HG02970 (cell line): Measurements from ENCODE around the gene ASIC3.
A peak's percentile ranks its signal among the peaks of the same experiment; 100 is the strongest.

ENCODE experiments used
- ATAC-seq: cut with Tn5 transposase; IDR thresholded peaks from one replicate; pipeline ENCODE4 v1.9.1; 2021; ENCODE audit warnings: mild to moderate bottlenecking, moderate library complexity, moderate number of reproducible peaks; ENCODE audit not compliant: unreplicated experiment, low FRiP score

ASIC3 gene

GRCh38 chr7:151082141-151083070 lies 34.1 kb downstream of the ASIC3 start:
- ATAC-seq = no peak

DNA sequence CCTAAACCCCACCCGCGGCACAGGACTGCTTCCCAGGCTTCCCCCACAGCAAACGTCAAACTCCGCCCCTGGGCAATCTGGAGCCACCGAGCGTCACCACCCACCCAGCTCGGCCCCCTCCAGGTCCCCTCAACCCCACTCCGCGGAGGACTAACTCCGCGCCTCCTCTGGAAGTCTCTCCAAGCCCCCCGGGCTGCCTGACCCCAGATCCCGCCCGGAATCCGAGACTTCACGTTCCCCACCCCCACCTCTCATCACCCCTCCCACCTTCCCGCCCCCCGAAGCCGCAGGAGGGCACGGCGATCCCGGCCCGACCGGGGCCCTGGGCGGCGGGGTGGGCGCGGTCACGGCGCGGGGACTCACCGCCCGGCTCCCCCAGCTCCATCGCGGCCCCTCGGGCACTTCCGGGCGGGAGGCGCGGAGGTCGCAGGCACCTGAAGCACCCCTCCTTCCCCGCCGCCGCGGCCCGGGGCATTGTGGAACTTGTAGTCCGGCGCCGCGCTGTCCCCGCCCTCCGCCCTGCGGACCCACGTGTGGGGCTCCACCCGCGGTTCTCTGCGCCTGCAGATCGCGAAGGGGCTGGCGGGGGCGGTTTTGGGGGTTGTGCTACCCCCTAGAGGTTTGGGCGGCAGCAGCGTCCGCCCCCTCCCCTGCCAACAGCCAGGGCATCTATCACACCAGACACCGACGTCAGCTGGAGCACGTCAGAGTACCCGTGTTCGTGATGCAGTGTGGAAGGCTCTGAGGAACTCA lies 34.9 kb downstream of the ASIC3 start, which contains the start of gene TMUB1:
TMUB1 (minus strand) TSS at position 423 of the 753 bp plus-strand sequence. CDS start 930 bp downstream, outside the sequence.
- ATAC-seq = peak; percentile 39

- ATAC-seq = no peak
Observed at GRCh38 chr7:151083824-151084160, 35.5 kb downstream of the ASIC3 start.

DNA sequence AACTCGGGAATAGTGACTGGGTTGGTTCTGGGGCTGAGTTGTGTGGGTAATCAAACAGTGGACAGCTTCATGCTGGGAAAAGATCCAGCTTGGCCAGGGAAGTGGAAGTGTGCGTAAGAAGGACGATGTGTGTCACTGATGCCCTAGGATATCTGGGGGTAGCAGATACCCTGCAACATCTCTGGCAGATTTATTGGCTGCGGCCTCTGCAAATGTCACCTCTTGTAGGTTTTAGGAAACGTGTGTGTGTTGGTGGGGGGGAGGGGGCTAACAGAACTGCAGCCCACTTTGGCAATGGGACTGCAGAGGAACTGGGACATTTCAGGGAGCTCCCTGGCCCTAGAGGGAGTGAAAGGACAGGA lies 37.0 kb downstream of the ASIC3 start:
- no peak for ATAC-seq

- ATAC-seq = peak; percentile 30
Observed at GRCh38 chr7:151085691-151086620, 37.6 kb downstream of the ASIC3 start, which contains the start of gene AGAP3. Gene AGAP3, plus strand, starts transcription at chr7:151086475. Its CDS starts 267 bp downstream, at chr7:151086742.

GRCh38 chr7:151086802-151087244 lies 38.5 kb downstream of the ASIC3 start:
- ATAC-seq = no peak

DNA sequence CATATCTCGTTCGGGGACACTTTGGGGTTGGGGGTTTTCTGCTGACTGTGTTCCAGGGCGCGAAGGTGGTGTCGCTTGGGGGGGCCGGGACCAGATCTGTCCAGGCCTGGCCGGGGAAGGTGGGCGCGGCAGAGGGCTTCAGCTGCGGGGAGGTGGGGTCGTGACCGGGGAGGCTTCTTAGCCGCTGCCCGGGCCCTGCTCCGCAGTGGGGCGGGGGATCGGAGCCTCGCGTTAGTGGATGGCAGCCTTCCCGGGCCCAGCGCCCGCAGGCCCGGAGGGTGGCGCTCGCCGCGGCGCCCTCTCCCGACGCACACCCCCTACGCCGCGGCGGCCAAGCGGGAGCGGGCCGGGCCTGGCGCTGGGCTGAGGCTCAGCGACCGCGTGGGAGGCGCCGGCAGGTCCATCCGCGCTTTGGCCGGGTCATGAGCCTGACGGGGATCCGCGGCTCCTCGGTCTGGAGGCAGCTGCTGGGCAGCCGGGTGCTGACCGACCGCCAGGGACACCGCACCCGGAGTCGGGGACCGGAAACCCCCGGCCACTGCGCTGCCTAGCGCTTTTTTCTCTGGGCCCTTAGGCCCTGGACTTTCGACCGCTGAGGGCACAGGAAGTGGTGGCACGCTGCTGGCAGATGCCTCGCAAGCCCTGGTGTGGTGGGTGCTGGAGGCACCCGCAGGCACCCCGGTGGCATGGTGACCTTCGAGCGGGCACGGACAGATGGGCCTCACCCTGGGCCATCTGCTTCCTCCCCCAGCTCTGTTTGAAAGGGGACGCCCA lies 39.1 kb downstream of the ASIC3 start:
- ATAC-seq = no peak

DNA sequence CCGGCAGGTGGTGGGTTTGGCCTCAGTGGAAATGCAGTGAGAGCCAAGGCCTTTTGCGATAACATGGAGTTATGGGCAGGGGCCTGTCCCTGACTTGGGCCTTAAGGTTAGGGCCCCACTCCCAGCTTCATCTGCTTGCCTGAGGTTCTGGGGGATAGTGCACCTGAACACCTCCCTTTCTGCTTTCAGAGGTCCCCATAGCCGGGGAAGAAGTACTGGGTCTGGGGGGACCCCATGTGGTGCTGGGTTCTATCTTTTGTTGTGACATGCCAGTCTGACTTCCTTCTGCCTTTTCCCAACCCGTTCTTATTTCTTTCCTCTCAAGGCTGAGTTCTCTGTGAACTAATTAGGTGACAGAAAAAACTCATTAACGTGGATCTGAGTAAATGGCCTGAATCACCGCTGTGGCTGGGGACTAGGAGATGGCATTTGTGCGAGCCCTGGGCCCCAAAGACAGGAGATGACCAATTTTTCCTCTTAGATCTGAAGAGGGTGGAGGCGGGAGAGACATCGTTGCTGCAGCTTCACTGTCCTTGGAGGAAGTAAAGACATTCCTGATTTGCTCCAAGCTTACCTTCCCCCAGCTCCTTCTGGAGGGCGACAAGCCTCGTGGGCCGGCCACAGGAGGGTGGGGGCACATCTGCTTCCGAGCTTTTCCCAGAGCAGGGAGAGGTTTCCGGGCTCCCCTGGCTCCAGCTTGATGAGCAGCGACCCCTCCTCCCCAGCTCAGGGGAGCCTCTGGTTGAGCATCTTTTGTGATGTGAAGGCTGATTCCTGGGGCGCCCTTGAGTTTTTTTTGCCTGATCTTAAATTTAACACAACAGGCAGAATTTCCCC lies 39.9 kb downstream of the ASIC3 start:
- ATAC-seq = no peak

DNA sequence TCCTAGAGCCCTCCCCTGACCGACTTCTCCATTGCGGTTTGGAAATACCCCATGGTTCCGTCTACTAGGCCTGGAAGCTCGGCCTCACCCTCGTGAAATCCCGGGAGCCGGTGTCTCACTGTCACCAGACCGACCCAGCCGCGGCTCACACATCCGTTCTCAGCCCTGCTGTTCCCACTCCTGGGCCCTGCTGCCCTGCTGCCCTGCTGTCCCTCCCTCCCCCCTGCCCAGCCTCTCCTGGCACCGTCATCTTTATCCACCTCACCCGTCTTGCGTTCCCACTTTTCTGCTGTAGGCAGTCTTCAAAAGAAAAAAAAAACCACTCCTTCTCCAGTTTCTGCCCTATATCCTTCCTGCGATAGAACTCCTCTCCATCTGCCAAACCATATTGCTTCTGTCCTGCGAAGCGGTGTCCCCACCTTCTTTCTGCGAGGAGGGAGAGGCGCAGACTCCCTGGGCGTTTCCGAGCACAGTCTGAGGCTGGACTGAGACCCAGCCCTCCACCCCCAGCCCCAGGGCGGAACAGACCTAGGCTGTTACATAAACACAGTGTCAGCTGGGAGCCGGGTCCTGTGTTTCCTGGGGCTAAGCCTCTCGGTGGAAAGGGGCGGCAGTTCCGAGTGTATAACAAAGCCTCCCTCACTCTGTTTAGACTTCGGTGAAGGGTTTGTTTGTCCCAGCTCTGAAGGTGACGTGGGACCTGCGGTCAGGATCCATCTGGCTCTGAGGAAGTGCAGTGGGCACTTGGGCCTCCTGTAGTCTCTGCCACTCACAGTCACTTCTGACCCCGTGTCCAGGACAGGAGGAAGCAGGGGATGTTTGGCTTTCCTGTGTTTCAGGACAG lies 40.7 kb downstream of the ASIC3 start:
- no peak for ATAC-seq

DNA sequence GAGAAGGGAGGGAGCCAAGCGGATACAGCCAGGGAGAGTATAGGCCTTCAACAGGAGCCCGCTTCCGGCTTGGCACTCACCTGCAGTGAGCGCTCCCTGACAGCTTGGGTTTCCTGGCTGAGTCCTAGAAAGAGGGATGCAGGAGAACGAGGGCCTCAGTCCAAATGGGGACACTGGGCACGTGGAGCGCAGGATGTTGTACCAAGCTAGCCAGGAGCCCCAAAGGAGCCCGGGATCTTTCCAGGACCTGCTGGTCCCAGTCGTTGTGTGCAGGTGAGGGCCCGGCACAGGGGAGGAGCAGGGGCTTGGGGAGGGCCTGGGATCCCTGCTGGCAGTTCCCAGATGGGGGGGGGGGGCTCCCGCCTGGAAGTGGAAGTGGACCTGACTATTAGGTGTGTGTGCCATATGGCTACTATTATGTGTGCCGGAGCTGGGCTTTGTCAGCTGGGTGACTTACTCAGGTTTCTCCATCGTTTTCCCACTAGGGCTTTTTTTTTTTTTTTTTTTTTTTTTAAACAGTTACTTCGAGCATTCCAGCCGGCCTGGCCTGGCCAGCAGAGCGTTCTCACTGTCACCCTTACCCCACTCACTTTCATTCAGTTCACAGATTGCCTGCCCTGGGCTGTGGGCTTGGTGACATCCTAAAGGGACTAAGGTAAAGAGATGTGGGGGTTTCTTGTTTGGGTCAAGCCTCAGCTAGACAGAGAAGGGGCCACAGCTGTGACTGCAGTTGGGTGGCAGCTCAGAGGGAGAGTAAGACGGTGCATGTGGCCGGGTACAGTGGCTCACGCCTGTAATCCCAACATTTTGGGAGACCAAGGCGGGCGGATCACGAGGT lies 41.8 kb downstream of the ASIC3 start:
- ATAC-seq = no peak

GRCh38 chr7:151091003-151091402 lies 42.7 kb downstream of the ASIC3 start:
- no peak for ATAC-seq

DNA sequence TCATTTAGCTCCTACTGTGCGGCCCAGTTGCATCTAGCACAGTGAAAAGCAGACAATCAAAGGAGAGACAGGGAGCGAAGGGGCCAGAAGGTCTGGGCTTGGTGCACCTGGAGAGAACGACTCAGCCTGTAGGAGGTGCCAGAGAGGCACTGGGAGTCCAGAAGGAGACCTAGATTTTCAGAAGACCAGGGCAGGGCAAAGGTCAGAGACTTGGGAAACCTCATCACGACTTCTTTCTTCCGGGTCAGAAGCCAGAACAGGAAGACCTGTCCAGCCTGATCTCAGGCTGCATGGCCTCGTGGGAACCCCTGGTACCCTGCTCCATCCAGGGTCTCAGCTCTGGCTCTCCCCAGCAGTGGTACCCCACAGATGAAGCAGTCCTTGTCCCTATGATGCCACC lies 43.1 kb downstream of the ASIC3 start:
- ATAC-seq = no peak

DNA sequence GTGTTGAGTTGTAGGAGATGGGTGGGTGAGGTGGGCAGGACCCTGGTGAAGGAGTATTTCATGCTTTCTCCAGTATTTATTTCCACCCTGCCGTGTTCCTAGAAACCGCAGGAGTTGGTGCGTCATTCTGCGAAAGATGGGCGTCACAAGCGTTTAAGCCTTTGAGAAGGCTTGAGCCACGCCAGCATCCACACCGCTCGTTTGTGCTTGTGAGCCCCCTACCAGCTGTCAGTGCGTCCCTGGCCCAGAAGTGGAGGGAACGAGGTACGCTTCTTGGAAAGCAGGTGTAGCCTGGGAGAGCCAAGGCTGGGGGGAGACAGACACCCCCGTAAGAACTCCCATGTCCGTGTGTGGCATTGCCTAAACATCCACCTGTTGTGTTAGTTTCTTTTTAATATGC lies 43.7 kb downstream of the ASIC3 start:
- ATAC-seq = no peak

DNA sequence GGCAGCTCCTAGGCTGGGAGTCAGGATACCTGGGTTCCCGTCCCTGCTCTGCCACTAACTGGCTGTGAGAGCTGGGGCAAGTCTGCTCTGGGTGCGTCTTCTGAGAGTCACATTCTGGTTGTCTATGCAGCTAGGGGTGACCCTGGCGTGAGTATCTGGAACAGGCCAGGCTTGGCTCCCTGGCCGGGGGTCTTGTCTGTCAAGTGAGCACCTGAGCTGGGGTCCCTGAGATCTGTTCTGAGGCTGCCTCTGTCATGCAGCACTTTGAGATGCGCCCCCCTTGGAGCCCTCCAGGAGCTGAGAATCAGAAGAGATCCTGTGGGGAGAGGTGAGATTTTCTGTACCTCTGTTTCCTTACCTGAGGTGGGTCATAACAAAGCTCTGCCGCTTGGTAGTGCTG lies 45.4 kb downstream of the ASIC3 start:
- ATAC-seq = no peak

- no peak for ATAC-seq
Observed at GRCh38 chr7:151094675-151095074, 46.3 kb downstream of the ASIC3 start.

GRCh38 chr7:151095123-151095797 lies 46.9 kb downstream of the ASIC3 start:
- no peak for ATAC-seq
